NCI-H2081 treated with DMSO at 0.1 percent for 48 hours (cell line): ENCODE data around the gene FSTL5.

Source experiments
- DNase-seq: peaks from one replicate; lab custom pipeline; 2025; lab: John Stamatoyannopoulos, UW

Gene FSTL5

GRCh38 chr4:161704653-161705052, 459.1 kb downstream of the FSTL5 start:
- DNase-seq, result no peak

DNA sequence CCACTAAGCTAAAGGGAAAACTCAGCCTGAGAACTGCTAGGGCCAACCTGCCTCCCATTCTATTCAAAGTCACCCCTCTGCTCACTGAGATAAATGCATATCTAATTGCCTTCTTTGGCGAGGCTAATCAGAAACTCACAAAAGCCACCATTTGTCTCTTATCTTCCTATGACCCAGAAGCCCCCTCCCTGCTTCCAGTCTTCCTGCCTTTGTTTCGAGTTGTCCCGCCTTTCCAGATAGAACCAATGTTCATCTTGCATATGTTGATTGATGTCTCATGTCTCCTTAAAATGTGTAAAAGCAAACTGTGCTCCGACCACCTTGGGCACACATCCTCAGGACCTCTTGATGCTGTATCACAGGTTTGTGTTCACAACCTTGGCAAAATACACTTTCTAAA, 459.8 kb downstream of the FSTL5 start:
- no peak for DNase-seq

GRCh38 chr4:161702287-161702686, 461.5 kb downstream of the FSTL5 start:
- no peak for DNase-seq

DNA sequence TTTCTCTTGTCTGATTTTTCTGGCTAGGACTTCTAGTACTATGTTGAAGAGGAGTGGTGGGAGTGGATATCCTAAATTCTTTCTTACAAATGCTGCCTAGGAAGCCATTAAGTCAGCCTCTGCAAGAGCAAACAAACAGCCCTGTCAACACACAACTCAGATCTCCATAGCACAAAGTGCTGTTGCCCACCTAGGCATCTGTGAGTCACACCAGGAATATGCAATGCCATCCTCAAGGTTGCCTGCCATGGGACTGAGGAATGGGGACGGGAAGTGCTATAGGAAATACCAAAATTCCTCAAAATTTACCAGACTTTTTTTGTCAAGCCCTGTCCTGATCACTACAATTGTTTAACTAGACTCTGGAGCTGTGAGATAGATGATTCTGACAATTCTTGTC, 466.9 kb downstream of the FSTL5 start:
- DNase-seq, result no peak

- DNase-seq, result no peak
These were observed 483.7 kb downstream of the FSTL5 start for GRCh38 chr4:161680146-161680545.

DNA sequence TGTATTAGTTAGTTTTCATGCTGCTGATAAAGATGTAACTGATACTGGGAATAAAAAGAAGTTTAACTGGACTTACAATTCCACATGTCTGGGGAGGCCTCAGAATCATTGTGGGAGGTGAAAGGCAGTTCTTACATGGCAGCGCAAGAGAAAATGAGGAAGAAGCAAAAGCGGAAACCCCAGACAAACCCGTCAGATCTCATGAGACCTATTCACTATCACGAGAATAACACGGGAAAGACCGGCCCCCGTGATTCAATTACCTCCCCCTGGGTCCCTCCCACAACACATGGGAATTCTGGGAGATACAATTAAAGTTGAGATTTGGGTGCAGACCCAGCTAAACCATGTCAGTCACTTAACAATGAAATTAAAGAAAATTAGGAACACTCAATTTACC, 499.1 kb downstream of the FSTL5 start:
- DNase-seq, result no peak

DNA sequence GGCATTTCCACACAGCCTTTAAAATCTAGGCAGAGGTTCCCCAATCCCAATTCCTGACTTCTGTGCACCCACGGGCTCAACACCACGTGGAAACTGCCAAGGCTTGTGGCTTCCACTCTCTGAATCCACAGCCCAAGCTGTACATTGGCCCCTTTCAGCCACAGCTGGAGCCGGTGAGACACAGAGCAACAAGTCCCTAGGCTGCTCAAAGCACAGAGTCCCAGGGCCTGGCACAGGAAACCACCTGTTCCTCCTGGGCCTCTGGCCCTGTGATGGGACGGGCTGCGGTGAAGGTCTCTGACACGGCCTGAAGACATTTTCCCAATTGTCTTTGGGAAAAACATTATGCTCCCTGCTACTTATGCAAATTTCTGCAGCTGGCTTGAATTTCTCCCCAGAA, 500.0 kb downstream of the FSTL5 start:
- DNase-seq, result no peak

DNA sequence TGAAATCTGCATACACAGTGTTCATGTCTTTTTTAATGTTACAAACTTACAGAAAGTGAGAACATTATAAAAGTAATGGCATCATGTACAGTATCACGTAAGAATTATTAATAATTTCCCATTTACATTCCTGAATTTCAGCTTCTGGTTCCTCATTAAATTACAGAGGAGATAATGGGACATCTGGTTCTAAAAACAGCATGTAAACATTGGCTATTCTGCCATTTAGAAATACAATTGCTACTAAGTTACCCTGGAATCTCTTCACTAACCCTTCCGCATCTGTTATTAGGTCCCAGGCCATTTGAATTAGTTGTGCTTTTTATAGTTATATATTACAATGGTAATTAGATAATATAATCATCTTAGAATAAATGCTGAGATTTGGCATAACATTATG, 505.1 kb downstream of the FSTL5 start:
- DNase-seq, result no peak

DNA sequence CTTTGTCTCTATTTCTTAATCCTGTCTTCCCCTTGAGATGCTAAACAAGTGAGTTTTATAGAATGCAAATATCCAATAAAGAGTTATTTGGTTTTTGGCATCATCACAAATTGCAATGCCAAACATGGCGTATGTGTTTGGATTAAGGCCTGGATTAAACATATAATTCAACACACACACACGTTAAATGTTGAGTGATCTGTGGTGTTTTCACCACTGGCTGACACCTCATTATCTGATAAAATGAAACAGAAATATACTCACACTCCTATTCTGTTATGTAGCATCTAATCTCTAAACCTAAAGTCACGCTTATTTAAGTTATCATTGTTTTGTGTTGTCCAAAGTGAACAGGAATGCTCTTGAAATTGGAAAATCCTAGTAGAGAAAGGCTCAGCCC, 506.2 kb downstream of the FSTL5 start:
- DNase-seq, result no peak

GRCh38 chr4:161656594-161656993, 507.2 kb downstream of the FSTL5 start:
- no peak for DNase-seq

DNA sequence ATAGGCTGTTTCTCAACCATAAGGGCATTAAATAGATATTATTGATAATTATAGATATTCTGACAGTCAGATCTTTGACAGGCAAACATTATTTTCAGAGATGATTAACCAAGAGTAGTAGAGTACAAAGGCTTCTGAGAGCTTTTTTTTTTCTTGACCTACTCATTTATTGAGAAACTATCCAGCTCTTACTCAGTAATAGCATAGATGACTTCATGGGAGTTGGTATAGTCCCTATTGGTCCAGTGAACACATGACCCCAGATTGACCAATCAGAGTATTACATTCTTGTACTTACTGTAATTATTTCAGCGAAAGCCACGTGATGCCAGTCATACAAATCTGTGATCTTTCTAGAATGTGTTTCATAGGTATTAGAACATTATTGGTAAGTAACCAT, 508.7 kb downstream of the FSTL5 start:
- DNase-seq, result no peak

GRCh38 chr4:161653697-161654096, 510.1 kb downstream of the FSTL5 start:
- DNase-seq, result no peak

GRCh38 chr4:161651586-161651985, 512.2 kb downstream of the FSTL5 start:
- DNase-seq, result no peak

DNA sequence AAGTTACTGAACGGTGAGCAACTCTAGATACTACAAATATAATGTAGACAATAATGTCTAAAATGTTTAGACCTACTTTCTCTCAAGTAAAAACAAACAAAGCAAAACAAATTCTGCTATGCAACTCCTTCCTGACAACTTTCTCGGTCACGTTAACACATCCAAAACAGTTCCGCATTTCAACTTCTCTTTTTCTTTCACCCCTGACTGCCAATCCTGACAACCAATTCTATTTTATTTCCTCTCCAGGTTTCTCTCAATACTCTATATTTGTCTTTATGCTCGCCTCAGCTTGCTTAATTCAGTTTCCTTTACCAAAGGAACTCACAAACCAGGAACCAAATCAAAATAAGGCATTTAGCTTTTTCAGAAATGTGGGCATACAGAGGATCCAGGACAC, 513.0 kb downstream of the FSTL5 start:
- DNase-seq, result no peak

GRCh38 chr4:161647757-161648156, 516.0 kb downstream of the FSTL5 start:
- DNase-seq, result no peak

DNA sequence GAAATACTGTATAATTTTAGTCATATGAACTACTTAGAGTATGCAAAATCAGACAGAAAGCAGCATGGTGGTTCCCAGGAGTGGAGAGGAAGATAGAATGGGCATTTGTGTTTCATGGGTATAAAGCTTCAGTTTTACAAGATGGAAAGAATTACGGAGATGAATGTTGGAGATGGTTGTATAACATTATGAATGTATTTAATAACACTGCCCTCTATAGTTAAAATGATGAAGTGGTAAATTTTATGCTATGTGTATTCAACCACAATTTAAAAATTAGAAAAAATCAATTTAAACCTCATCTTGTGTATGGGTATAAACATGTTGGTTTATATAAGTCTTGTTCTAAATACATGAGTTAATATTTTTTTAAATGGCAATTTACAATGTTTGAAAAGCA, 521.1 kb downstream of the FSTL5 start:
- no peak for DNase-seq

DNA sequence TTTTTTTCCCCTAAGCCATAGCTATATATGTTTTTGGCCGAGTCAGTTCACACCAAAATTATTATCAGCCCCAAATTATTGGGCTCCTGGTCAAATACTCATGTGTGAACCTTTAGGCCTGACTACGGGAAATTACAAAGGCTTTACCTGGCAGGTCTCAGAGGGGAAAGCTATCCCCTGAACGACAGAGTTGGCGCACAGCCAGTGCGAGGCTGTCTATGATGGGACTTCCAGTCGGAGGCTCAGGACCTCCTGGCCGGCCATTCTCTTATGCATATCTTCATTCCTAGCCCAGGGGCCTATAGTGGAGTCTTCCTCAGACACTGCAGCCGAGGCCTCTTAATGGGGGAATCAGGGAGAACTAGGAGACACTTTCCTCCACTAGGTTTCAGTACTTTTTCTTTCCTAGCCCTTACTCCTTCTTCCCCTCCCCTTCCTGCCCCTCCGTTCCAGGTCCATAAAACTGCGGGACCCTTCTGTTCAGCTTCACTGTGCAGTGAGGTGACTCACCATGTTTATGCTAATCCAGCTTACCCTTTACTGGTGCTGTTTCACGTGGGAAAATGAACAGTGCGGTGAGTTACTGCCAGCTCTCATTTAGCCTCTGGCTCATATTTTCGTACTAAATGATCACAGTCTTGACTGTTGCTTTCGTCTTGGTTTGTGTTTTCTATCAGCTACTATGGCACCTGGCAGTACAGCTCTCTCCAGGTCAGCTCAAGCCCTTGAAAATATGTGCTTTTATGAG, 533.9 kb downstream of the FSTL5 start:
- no peak for DNase-seq

DNA sequence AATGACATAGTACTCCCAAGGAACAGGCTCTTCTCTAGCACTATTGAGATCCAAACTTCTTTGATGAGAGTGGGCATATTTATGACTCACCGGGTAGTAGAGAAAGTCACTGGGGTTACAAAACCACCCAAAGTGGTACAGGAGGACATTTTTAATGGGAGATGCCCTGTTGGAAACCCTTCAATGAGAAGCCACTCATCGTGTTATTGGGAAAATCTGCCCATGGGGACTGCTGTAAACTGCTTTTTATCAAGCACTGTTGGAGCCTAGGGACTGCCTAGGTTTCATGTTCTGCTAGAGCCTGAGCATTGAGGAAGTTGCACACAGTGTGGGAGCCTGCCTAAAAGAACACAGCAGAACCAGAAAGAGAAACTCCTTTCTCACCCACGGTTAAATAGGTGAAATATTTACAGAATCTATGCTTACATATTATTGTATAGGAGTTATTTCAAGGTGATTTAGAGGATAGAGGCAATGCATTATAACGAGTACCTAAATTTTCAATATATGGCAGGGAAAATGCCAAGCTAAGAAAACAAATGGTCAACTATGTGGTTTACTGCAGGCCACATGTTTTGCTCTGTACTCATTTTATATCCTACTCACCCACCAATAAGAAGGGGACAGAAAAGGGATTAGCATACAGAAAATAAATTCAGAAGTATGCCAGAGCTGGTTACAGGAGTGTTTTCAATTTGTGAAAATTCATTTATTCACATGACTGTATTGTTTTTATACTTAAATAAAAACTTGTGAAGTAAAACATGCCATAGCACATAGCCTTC, 559.1 kb downstream of the FSTL5 start:
- DNase-seq, result no peak

GRCh38 chr4:161601011-161601410, 562.8 kb downstream of the FSTL5 start:
- DNase-seq, result no peak

DNA sequence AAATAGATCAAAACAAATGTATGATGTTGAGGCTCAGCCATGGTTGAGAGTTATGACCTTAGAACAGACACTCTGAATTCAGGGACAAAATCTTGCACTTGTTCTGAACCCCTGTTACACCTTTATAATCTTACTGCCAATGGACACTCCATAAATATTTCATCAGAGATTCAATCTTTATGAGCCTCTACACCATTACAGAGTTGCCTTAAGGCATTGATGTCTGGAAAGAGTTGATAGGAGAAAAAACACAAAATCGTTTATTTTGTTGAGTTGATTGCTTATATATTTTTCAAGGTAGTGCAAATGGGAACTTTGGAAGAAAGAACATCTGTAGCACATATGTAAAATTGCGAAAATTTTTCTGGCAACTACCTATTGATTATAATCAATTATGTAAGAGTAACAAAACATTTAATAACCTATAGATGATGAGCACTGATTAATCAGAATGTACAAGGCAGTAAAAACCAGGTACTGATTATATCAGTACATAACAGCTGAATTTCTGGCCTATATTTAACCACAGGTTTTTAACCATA, 568.5 kb downstream of the FSTL5 start:
- no peak for DNase-seq

GRCh38 chr4:161585011-161585410, 578.8 kb downstream of the FSTL5 start:
- DNase-seq, result no peak

DNA sequence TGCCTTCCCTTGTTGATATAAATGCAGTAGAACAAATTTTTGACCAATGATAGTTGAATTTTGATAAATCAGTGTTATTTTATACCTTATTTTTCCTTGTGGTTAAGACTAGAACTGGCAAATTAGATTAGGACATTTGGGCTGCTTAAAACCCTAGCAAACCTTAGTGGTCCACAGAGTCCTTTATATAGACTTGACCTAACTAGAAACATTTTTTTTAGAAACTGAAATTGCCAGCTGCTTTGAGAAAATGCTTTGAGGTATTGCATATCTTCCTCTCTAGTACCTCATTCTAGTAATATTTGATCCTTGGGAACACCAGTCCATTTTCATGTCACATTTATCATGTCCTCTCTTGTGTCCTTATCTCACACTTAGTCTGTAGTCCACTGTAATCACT, 580.3 kb downstream of the FSTL5 start:
- no peak for DNase-seq
